ENCODE measurements around the gene PARG.

- TF ChIP-seq, protein P1, sequence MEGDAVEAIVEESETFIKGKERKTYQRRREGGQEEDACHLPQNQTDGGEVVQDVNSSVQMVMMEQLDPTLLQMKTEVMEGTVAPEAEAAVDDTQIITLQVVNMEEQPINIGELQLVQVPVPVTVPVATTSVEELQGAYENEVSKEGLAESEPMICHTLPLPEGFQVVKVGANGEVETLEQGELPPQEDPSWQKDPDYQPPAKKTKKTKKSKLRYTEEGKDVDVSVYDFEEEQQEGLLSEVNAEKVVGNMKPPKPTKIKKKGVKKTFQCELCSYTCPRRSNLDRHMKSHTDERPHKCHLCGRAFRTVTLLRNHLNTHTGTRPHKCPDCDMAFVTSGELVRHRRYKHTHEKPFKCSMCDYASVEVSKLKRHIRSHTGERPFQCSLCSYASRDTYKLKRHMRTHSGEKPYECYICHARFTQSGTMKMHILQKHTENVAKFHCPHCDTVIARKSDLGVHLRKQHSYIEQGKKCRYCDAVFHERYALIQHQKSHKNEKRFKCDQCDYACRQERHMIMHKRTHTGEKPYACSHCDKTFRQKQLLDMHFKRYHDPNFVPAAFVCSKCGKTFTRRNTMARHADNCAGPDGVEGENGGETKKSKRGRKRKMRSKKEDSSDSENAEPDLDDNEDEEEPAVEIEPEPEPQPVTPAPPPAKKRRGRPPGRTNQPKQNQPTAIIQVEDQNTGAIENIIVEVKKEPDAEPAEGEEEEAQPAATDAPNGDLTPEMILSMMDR (IDR thresholded peaks at IDR 0.05; ENCODE audit: insufficient read depth, low read length, poor library complexity, severe bottlenecking), result no peak
- no peak for TF ChIP-seq EZH2phosphoT487 (conservative IDR thresholded peaks at IDR 0.05; ENCODE audit: low read length)
Measured at GRCh38 chr10:49837051-49837478, 104.8 kb downstream of the PARG start.
